ENCODE results near the gene OTX1. TPM values are rescaled to one million over a fixed set of nuclear protein-coding genes. Genes with fewer than 3 reads are reported as not detected.

Gene OTX1
- total RNA-seq, 2 experiments from 2014 or later, result not detected

DNA sequence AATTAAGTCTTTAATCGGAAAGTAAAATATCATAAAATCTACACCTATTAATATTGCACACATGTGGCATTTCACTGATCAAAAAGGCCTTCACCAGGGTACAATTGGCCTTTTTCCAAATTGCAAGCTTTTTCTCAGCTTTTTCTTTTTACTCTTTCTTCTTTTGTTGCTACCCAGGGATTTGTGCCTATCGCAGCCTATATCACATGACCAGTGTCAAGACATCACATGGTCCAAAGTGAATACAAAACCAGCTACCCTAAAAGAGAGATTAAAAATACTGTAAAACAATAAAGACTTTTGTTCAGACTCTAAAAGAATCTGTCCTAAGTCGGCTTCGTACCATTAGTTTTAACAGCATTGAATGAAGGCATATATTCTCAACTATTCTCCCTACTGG, 15.0 kb upstream of the OTX1 start:
- no peaks in the 10 kb centered on the region for H3K36me3 Mint-ChIP-seq (ENCODE audit: low read depth)
- intact Hi-C loops (cut with micrococcal nuclease), result no loop called here
- ATAC-seq (no peak), DNase-seq (no peak)
- H3K27me3 Mint-ChIP-seq, result peaks cover 3% of the 10 kb centered on the region
- no peak overlapping the region for H3K27ac Mint-ChIP-seq
- H3K4me1 Mint-ChIP-seq (ENCODE audit: low read depth), result no peaks in the 10 kb centered on the region
- CTCF ChIA-PET, result no interaction called here
- no peaks in the 10 kb centered on the region for H3K9me3 Mint-ChIP-seq
- TF ChIP-seq, protein P1, sequence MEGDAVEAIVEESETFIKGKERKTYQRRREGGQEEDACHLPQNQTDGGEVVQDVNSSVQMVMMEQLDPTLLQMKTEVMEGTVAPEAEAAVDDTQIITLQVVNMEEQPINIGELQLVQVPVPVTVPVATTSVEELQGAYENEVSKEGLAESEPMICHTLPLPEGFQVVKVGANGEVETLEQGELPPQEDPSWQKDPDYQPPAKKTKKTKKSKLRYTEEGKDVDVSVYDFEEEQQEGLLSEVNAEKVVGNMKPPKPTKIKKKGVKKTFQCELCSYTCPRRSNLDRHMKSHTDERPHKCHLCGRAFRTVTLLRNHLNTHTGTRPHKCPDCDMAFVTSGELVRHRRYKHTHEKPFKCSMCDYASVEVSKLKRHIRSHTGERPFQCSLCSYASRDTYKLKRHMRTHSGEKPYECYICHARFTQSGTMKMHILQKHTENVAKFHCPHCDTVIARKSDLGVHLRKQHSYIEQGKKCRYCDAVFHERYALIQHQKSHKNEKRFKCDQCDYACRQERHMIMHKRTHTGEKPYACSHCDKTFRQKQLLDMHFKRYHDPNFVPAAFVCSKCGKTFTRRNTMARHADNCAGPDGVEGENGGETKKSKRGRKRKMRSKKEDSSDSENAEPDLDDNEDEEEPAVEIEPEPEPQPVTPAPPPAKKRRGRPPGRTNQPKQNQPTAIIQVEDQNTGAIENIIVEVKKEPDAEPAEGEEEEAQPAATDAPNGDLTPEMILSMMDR (IDR thresholded peaks at IDR 0.05), result no peak
- no peak overlapping the region for H3K4me3 Mint-ChIP-seq
- POLR2A ChIA-PET, result no interaction called here

DNA sequence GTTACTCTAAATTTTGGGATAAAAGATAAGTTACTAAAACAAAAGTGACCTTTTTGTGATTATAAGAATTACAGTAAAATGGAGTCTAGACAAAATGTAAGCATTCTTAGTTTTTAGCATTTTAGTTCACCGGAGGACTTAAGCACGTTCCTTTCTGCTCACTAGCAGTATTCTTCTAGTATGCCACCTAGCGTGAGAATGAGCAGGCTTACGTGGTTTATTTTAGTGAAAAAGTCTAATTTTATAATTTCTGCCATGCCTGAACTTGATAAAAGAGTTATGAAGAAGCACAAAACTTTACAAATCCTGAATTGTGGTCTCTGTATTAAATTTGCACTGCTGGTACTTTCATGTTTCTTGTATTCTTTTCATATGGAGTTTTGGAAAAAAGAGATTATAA, 12.6 kb upstream of the OTX1 start:
- Mint-ChIP-seq H3K36me3 (ENCODE audit: low read depth) (no peaks in the 10 kb centered on the region), H3K4me3 (no peak overlapping the region), H3K9me3 (no peaks in the 10 kb centered on the region), H3K4me1 (ENCODE audit: low read depth) (no peaks in the 10 kb centered on the region), H3K27me3 (peaks cover 4% of the 10 kb centered on the region), H3K27ac (no peak overlapping the region)
- CTCF ChIA-PET, result no interaction called here
- TF ChIP-seq, protein P1 (IDR thresholded peaks at IDR 0.05), result no peak
- intact Hi-C loops (cut with micrococcal nuclease), result no loop called here
- POLR2A ChIA-PET, result no interaction called here
- no peak for ATAC-seq
- DNase-seq, result no peak

DNA sequence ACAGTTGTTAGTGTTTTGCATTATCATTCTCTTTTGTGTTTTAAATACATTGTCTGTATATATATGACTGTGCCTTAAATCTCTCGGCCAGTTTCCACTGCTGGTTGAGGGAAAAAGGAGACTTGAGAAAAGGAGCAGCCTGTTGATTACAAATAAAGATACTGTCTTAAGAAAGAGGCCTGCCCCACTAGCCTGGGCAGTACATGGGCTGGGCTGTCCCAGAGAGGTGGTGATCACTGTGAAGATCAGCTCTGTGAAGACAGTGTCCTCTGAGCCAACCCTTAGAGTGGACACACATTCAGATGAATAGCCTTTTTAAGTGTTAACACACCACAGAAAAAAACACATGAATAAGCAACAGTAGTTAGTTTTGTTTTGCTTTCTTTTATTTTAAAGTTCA, 10.0 kb upstream of the OTX1 start:
- DNase-seq (no peak), ATAC-seq (no peak)
- no peak overlapping the region for H3K4me3 Mint-ChIP-seq
- H3K27ac Mint-ChIP-seq, result no peak overlapping the region
- intact Hi-C loops (cut with micrococcal nuclease), result no loop called here
- H3K9me3 Mint-ChIP-seq, result no peaks in the 10 kb centered on the region
- H3K27me3 Mint-ChIP-seq, result peaks cover 21% of the 10 kb centered on the region
- ChIA-PET CTCF (no interaction called here), POLR2A (no interaction called here)
- TF ChIP-seq, protein P1 (IDR thresholded peaks at IDR 0.05), result no peak
- H3K36me3 Mint-ChIP-seq (ENCODE audit: low read depth), result peaks cover 7% of the 10 kb centered on the region
- H3K4me1 Mint-ChIP-seq (ENCODE audit: low read depth), result no peaks in the 10 kb centered on the region

DNA sequence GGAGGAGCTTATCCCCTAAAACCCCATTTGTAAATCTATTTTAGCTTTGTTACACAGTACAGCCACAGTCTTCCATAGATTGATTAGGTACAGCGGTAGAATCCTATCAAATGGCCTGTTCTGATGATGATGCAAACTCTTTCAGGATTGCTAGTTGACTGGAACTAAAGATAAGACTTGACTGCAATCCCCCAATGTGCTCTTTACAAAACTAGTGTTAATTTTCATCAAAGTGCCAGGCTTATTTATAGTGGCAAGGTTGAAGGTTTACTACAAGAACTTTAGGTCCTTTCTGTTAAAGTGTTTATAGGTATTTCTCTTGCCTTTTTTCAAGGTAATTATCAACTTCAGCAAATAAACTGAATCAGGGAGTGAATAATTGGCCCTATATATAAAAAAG, 9.0 kb upstream of the OTX1 start:
- CTCF ChIA-PET, result no interaction called here
- ATAC-seq, result no peak
- Mint-ChIP-seq H3K27ac (no peak overlapping the region), H3K4me1 (ENCODE audit: low read depth) (peaks cover under 1% of the 10 kb centered on the region), H3K27me3 (peaks cover 31% of the 10 kb centered on the region), H3K9me3 (no peaks in the 10 kb centered on the region), H3K36me3 (ENCODE audit: low read depth) (peaks cover 11% of the 10 kb centered on the region), H3K4me3 (no peak overlapping the region)
- intact Hi-C loops (cut with micrococcal nuclease), result no loop called here
- no peak for DNase-seq
- POLR2A ChIA-PET, result no interaction called here
- TF ChIP-seq, protein P1 (IDR thresholded peaks at IDR 0.05), result no peak

DNA sequence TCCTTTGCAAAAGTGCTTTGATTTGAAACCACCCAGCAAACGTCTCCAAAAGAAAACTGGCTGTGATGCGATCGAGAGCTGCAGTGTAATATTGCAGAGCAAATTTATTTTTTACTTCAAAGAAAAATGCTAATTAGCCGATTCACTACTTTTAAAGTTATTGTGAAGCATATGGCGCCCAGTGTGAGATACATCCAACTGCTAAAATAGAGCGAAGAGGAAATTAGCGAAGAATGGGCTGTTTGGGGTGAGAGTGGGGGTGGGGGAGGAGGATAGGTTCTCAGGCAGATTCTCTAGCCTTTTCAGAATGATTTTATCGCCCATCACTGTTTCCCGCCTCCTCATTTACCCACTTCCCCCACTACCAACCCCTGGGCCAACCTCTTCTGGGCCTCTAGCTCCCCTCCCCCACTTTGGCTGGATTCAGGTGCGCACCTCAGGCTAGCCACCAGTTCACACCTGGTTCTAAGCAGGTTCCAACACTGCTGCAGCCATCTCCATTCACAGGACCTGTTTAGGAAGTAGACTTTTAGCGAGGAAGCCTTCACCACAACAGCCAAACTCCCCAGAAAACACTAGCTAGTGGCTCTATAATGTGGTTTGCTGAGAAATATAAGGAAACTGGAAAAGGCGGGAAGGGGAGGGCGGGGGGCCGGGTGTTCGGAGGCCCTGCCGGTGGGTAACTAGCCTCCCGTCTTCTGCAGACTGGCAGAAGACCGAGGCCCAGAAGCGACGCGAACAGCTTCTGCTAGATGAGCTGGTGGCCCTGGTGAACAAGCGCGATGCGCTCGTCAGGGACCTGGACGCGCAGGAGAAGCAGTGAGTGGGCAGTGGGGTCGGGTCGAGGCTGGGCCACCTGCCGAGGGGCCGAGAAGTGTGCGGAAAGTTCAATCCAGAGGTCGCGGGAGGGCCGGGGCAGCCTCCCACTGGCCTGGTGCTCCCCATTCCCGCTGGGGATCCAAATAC, 6.0 kb upstream of the OTX1 start:
- no peak overlapping the region for H3K4me3 Mint-ChIP-seq
- POLR2A ChIA-PET, result no interaction called here
- intact Hi-C loops (cut with micrococcal nuclease), result no loop called here
- H3K36me3 Mint-ChIP-seq (ENCODE audit: low read depth), result peaks cover 11% of the 10 kb centered on the region
- H3K27ac Mint-ChIP-seq, result no peak overlapping the region
- peaks cover 55% of the 10 kb centered on the region for H3K27me3 Mint-ChIP-seq
- TF ChIP-seq, protein P1 (IDR thresholded peaks at IDR 0.05), result no peak
- peaks cover 27% of the 10 kb centered on the region for H3K4me1 Mint-ChIP-seq (ENCODE audit: low read depth)
- DNase-seq, result no peak
- ATAC-seq, result no peak
- CTCF ChIA-PET, result no interaction called here
- no peaks in the 10 kb centered on the region for H3K9me3 Mint-ChIP-seq

Data from activated CD8-positive, alpha-beta T cell treated with anti-CD3 and anti-CD28 coated beads for 36 hours (primary cell).